Effector memory CD4-positive, alpha-beta T cell (primary cell): Measurements from ENCODE around the gene MRFAP1L1.
"Not testable (repeated sequence)": the region's sequence is repeated elsewhere in the genome, so short reads cannot be mapped to it uniquely, and the experiment has no call there.

Experiments
- DNase-seq, 3 donors: peaks; one replicate each; pipeline ENCODE4 v3.0.0-alpha.2; 2020
- H3K27ac ChIP-seq: 2 replicates; pipeline ENCODE4 v1.7.0; 2013; ENCODE audit warnings: mild to moderate bottlenecking, low read length, moderate library complexity; ENCODE audit not compliant: insufficient read depth, poor library complexity, severe bottlenecking
- H3K27me3 ChIP-seq: replicated peaks from 2 replicates; pipeline ENCODE4 v1.7.0; 2013; ENCODE audit warnings: mild to moderate bottlenecking, low read length; ENCODE audit not compliant: insufficient read depth, control insufficient read depth, poor library complexity, severe bottlenecking
- H3K36me3 ChIP-seq: 2 replicates; pipeline ENCODE4 v1.7.0; 2013; ENCODE audit warnings: mild to moderate bottlenecking, low read length, moderate library complexity; ENCODE audit not compliant: control insufficient read depth, insufficient read depth
- H3K4me1 ChIP-seq: 2 replicates; pipeline ENCODE4 v1.7.0; 2013; ENCODE audit warnings: low read length, mild to moderate bottlenecking; ENCODE audit not compliant: control insufficient read depth, insufficient read depth, poor library complexity, severe bottlenecking
- H3K4me3 ChIP-seq: 2 replicates; pipeline ENCODE4 v1.7.0; 2013; ENCODE audit warnings: low read length, low read depth, mild to moderate bottlenecking; ENCODE audit not compliant: insufficient read depth, poor library complexity, severe bottlenecking
- H3K9me3 ChIP-seq: 2 replicates; pipeline ENCODE4 v1.7.0; 2013; ENCODE audit warnings: mild to moderate bottlenecking, low read length, moderate library complexity; ENCODE audit not compliant: control insufficient read depth

Gene MRFAP1L1

DNA sequence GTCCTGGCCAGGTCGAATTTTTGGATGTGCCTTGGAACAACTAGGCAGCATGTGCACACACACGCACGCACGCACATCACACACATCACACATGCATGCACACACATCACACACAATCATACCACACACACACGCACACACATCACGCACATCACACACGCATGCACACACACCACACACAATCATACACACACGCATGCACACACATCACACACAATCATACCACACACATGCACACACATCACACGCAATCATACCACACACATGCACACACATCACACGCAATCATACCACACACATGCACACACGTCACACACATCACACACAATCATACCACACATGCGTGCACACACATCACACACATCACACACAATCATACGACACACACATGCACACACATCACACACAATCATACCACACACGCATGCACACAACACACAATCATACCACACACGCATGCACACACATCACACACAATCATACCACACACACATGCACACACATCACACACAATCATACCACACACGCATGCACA lies 15.8 kb upstream of the MRFAP1L1 start:
- not testable (repeated sequence) for H3K9me3 ChIP-seq, H3K27me3 ChIP-seq, H3K4me3 ChIP-seq, H3K4me1 ChIP-seq, DNase-seq, H3K27ac ChIP-seq, H3K36me3 ChIP-seq

DNA sequence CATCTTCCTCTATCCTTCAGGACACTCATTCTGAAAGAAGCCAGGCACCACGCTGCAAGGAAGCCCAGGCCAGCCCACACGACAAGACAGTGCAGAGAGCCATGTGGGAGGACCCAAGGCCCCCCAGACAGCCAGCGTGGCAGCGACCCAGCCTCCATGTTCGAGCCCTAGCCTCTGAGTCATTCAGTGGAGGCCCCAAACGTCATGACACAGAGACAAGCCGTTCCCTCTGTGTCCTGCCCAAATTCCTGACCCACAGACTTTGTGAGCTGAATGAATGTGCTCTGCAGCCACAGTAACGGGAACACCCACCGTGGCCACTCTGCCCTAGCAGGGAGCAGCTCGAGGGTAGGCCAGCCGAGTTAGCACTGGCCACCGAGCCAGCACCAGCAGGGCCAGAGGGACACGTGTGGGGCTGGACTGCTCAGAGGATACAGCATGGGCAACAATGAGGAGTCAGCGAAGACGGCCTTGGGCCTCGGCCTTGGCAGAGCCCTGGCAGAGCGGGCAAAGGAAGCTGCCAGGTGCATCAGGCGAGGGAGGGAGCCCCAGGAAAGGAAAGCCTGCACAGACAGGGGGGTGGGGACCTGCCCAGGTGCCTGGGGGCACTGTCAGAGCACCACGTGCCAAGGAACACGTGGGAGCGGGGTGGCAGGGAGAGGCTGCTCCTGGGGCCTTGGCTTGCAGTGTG lies 14.9 kb upstream of the MRFAP1L1 start:
- no peak overlapping the region for H3K4me3 ChIP-seq
- H3K4me1 ChIP-seq: peaks cover 8% of the 10 kb centered on the region
- DNase-seq: no peak
- no peaks in the 10 kb centered on the region for H3K9me3 ChIP-seq
- no peaks in the 10 kb centered on the region for H3K27me3 ChIP-seq
- no peak overlapping the region for H3K27ac ChIP-seq
- H3K36me3 ChIP-seq: no peaks in the 10 kb centered on the region

DNA sequence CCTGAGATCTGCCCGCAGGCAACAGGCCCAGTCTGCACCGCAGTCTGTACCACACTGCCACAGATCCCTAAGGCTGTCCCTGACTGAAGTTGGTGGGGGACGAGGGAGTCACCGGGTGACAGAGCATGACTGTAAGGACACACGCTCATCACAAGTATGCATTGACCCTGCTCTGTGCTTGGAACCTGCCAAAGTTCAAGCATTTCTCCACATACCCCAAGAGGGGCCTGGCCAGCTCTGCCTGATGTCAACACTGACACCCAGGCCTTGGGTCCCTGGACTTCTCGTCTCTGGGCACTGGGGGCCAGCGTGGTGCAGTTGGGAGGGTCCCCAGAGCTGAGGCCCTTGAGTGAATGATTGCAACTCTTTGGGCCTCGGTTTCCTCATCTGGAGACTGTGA lies 14.2 kb upstream of the MRFAP1L1 start:
- Histone ChIP-seq H3K27ac (no peak overlapping the region), H3K27me3 (no peaks in the 10 kb centered on the region), H3K36me3 (no peaks in the 10 kb centered on the region), H3K4me3 (no peak overlapping the region), H3K4me1 (peaks cover 8% of the 10 kb centered on the region), H3K9me3 (no peaks in the 10 kb centered on the region)
- DNase-seq: no peak

DNA sequence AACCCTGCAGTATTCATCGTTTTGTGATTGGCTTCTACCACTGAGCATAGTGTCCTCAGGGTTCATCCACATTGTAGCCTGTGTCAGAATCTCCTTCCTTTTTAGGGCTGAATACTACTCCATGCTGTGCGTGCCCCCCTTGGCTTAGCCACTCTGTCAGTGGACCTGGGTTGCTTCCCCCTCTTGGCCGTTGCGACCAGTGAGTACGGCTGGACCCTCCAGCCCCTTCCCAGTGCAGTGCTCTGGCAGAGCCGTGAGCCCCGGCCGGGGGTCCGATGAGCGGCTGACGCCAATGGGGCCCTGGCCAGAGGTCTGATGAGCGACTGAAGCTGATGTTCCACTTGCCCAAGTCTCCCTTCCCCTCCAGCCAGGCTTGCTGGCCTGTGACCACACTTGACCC lies 13.2 kb upstream of the MRFAP1L1 start:
- Histone ChIP-seq H3K36me3 (no peaks in the 10 kb centered on the region), H3K27ac (no peak overlapping the region), H3K4me1 (peaks cover 8% of the 10 kb centered on the region), H3K27me3 (no peaks in the 10 kb centered on the region), H3K9me3 (no peaks in the 10 kb centered on the region), H3K4me3 (no peak overlapping the region)
- no peak for DNase-seq

DNA sequence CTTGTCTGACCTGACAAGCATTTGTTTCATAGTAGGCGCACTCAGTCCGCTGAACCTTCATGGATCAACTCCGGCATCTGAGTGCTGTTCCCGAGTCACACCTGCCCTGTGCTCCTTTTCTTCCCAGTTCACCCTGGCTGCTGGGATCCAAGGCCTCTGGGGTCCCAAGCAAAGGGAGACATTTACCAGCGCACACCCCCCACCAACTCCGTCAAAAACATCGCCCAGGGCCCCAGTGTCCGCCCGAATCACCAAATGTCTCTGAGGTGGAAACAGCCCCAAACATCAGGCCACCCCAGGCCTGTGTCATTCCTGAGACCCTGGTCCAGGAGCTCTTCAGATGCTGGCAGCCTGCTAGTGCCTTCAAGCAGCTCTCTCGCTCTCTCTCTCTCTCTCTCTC lies 11.5 kb upstream of the MRFAP1L1 start:
- no peaks in the 10 kb centered on the region for H3K27me3 ChIP-seq
- no peak overlapping the region for H3K4me3 ChIP-seq
- no peak overlapping the region for H3K27ac ChIP-seq
- no peaks in the 10 kb centered on the region for H3K9me3 ChIP-seq
- no peak for DNase-seq
- H3K4me1 ChIP-seq: peaks cover 14% of the 10 kb centered on the region
- H3K36me3 ChIP-seq: no peaks in the 10 kb centered on the region

DNA sequence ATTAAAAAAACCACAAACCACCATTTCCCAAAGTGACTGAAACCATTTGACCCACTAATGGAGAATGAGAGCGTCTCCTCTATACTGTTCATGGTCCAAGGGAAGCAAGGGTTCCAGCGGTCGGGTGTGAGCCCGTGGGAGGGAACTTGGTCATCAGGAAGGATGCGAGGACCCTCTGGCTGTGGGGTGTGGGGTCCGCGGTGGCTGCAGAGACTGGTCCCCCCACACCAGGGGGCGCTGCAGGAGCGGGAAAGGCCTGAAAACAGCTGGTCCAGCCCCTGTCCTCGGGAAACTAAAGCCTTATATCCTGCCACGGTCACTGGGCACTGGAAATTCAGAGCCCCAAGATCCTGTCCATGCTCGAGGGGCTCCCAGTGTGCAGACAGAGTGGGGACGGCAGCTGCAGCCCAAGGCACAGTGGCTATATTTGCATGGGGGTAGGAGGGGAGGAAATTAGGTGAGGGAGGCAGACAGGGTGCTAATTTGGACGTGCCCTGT lies 10.6 kb upstream of the MRFAP1L1 start:
- H3K36me3 ChIP-seq: no peaks in the 10 kb centered on the region
- no peaks in the 10 kb centered on the region for H3K27me3 ChIP-seq
- H3K27ac ChIP-seq: no peak overlapping the region
- peak; percentile 51 to 72 (median 59) for DNase-seq
- H3K4me3 ChIP-seq: no peak overlapping the region
- H3K4me1 ChIP-seq: peaks cover 19% of the 10 kb centered on the region
- H3K9me3 ChIP-seq: no peaks in the 10 kb centered on the region

DNA sequence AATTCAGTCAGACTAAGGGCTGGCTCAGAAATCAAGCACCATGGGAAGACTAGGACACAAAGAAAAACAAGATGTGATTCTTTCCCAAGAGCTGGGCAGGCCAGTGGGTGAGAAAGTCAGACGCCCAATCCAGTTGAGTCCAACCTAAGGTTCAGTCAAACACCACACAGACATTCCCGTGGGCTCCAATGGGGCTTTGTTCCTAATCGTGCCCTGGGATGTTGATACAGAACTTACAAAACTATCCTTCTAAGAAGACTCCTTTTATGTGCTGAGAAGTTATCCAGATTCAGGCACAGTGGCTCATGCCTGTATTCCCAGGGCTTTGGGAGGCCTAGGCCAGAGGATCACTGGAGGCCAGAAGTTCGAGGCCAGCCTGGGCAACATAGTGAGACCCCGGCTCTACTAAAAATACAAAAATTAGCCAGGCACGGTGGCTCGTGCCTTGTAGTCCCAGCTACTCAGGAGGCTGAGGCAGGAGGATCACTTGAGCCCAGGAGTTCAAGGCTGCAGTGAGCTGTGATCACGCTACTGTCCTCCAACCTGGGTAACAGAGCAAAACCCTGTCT lies 10.0 kb upstream of the MRFAP1L1 start:
- Histone ChIP-seq H3K27ac (no peak overlapping the region), H3K36me3 (no peaks in the 10 kb centered on the region), H3K4me1 (peaks cover 19% of the 10 kb centered on the region), H3K27me3 (no peaks in the 10 kb centered on the region), H3K4me3 (no peak overlapping the region), H3K9me3 (no peaks in the 10 kb centered on the region)
- no peak for DNase-seq

DNA sequence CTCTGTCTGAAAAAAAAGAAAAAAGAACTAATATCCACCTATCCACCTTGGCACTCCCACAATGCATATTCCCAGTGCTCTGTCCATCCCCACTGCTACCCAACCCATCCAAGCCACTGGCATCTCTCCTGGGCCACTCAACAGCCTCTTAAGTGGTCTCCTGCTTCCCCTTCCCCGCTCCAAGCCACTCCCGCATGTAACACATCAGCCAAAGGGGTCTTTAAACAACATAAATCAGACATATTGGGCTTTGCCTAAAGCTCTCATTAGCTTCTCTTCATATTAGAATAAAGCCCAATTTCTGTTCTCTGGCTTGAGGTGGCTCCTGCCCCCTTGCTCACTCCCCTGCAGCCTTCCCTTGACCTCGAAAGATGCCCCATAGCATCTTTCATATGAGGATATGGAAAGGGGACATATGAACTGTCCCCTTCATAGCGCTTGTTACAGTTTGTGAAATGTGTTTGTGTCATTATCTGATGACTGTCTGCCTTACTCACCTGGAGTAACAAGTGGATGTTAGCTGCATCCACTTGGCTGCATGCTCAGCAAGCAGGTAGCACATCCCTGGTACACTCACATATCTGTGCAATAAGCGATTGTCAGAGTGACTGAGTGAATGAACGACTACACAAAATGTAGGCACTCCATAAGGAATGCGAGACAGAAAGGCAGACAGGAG lies 9.4 kb upstream of the MRFAP1L1 start:
- H3K4me1 ChIP-seq: peaks cover 19% of the 10 kb centered on the region
- H3K36me3 ChIP-seq: no peaks in the 10 kb centered on the region
- no peaks in the 10 kb centered on the region for H3K9me3 ChIP-seq
- H3K27ac ChIP-seq: peak overlapping the region; percentile 10
- H3K4me3 ChIP-seq: no peak overlapping the region
- H3K27me3 ChIP-seq: no peaks in the 10 kb centered on the region
- no peak for DNase-seq

DNA sequence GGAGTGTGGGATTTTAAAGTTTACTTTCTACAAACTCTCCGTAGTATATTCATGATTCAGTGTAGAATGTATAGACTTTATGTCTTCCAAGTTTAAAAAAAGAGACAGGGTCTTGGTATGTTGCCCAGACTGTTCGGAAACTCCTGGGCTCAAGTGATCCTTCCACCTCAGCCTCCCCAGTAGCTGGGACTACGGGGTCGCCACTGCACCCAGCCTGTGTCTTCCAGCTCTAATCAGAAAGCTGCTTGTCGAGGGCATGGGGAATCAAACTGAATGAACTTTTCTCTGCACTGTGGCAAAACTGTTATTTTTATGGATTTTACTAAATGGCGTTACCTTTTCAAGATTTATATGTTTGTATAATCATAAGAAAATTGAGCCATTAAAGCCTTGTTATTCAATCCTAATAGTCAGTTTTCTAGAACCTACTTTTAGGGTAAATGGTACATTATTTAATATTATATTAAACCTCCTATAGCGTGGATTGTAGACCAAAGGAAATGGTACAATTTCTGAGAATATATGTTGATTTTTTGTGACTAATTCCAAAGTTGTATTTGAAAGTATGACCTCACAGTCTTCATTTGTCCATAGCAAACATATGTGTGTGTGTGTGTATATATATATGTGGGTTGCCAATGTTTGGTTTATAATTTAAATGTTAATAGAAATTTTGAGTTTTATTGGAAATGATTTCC lies 7.4 kb upstream of the MRFAP1L1 start:
- H3K27ac ChIP-seq: peak overlapping the region; percentile 81
- H3K4me3 ChIP-seq: peak overlapping the region; percentile 64
- no peak for DNase-seq

More for the DNA sequence above, 7.4 kb upstream of the MRFAP1L1 start:
- H3K9me3 ChIP-seq: no peaks in the 10 kb centered on the region
- H3K27me3 ChIP-seq: no peaks in the 10 kb centered on the region
- peaks cover 19% of the 10 kb centered on the region for H3K4me1 ChIP-seq
- no peaks in the 10 kb centered on the region for H3K36me3 ChIP-seq
